Measurements from ENCODE around the gene BCL2A1.

The BCL2A1 gene

DNA sequence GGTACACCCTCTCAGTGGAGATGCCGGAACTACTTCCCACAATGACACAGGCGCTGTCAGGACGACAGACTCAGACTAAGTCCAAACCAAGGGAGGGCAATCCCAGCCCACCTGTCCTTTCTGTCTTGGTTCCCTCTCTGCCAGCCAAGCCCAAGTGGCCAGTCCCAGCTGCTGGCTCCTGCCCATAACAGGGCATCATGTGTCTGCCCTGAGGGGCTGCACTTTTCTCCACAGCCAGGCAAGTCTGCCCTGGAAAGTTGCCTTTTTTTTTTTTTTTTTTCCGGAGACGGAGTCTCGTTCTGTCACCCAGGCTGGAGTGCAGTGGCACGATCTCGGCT, 20.0 kb upstream of the BCL2A1 start:
- in situ Hi-C loops (cut with HindIII; ENCODE audit: low pct_ligation_motif_present, low pct_unique_long_range_greater_than_20kb, low sequenced_read_pairs): no loop called here
- DNase-seq: no peak

DNA sequence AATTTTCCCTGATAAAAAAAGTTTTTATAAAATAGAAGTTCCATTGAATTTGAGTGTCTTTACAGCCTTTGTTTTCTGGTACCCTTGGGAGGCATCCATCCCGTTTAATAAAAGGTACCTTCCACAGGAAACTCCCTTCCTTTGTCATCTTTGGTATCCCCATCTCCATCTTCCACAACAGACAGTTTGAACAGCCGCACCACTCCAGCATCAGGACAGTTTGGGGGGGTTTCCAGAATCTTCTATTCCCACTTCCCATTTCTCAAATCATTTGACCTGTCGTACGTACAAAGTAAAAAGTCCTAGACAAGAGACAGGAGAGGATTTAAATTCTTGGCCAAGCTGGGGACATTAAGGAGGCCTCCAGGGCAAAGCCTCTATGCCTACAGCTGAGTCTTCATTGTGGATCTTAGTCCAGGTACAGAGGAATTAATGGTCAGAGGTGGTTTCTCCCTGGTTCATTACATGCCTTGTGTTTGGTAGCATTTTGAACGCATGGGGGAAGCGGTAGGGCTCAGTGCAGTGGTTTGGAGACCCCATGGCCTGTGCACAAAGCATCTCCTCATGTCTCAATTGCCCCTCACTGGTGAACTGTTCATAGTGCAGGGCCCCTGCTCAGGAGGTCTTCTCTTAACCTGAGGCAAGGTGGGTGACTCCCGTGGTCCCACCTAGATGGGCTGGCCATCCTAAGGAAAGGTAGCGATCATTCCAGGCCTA, 19.4 kb upstream of the BCL2A1 start:
- no peak for DNase-seq

DNA sequence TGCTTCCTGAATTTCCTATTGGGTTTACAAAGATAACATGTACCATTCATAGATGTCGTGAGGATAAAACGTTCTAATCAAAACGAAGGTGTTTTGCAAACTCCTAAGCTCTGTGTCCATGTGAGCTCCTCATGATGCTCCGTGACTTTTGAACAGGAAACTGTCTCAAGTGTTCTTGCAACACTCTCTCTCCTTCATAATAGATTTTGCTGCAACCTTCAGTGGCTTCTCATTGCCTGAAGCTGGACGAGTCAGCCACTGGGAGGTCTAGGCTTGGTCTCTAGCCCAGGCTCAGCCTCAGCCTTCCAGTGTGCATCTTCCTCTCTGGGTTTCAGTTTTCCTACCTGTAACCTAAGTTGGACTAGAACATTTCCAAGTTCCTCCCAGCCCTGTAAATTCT, 18.7 kb upstream of the BCL2A1 start:
- in situ Hi-C loops (cut with HindIII; ENCODE audit: low pct_ligation_motif_present, low pct_unique_long_range_greater_than_20kb, low sequenced_read_pairs): no loop called here
- no peak for DNase-seq

More for the DNA sequence above, 19.4 kb upstream of the BCL2A1 start:
- in situ Hi-C loops (cut with HindIII; ENCODE audit: low pct_ligation_motif_present, low pct_unique_long_range_greater_than_20kb, low sequenced_read_pairs): no loop called here

DNA sequence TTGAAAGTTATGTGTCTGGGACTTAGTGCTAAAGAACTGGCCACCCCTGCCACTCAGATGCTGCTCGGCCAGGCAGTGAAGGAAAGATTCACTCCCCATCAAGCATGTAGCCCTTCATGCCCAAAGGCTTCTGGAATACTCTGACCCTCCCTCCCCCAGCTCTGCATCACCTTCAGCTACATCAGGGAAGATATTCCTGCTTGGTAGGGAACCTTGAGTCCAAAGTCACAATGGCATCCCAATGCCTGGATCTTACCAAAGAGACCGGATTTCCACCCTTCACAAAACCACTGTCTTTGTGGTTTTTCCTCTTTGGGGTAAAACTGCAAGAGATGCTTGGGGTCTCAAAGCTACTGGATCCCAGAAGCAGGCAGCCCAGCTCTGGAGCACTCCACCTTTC, 18.2 kb upstream of the BCL2A1 start:
- in situ Hi-C loops (cut with HindIII; ENCODE audit: low pct_ligation_motif_present, low pct_unique_long_range_greater_than_20kb, low sequenced_read_pairs): no loop called here

DNA sequence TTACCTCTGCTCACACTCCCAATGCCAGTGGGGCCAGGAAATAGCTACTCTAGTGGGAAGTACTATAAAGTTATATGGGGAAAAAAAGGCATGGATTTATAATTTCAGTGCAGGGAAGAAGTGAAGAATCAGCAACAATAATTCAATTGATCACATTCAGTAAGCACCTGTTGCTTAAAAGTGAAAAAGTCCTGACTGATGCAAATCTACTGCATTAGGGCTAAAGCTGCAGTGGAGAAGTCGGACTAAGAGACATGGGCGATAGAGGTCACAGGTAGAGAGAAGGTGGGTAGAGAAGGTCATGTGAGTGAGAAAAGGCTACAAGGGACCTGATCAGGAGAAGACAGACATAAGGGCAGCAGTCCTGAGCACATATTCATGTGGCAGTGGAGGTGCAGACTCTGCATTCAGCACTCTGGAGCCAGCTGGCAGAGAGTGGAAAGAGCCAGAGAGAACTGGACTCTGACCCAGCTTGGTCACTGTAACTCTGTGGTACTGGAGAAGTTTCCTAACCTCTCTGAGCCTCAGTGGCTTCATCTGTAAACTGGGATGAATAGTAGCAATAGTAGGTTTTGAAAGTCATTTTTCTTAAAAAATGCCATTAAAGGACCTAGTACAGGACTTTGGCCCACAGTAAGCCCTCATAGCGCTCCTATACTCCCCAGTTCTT, 17.6 kb upstream of the BCL2A1 start:
- in situ Hi-C loops (cut with HindIII; ENCODE audit: low pct_ligation_motif_present, low pct_unique_long_range_greater_than_20kb, low sequenced_read_pairs): no loop called here

More for the DNA sequence above, 18.2 kb upstream of the BCL2A1 start:
- no peak for DNase-seq

DNA sequence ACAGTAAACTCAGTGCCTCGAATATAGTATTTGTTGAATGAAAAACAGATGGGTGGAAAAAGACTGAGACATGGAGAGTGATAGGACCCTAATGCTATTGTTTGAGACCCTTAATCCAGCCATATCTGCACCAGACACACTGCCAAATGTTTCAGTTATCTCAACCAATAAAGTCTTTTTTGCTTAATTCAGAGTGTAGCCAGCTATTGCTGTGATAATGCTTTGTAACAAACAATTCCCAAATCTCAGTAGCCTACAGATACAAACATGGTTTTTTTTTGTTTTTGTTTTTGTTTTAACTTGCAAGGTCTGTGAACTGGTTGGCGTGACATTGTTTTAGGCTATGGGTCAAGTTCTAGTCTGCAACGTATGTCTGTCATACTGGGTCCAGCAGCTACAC, 17.0 kb upstream of the BCL2A1 start:
- no peak for DNase-seq
- in situ Hi-C loops (cut with HindIII; ENCODE audit: low pct_ligation_motif_present, low pct_unique_long_range_greater_than_20kb, low sequenced_read_pairs): no loop called here

More for the DNA sequence above, 17.6 kb upstream of the BCL2A1 start:
- no peak for DNase-seq

DNA sequence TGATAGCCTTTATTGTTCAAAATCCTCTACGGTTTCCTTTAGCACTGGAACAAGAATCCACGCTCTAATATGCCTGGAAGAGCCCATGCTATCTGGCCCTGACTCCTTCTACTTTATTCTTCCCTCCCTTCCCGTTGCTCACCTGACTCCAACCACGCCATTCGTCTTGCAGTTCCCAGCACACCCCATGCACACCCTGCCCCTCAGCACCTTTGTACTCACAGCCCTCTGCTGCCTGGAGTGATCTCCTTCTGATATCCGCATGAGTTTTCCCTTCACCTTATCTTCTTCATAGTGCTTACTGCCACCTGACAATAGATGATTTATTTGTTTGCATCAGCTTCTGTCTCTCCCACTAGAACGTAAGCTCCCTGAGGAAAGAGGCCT, 16.6 kb upstream of the BCL2A1 start:
- no peak for DNase-seq
- in situ Hi-C loops (cut with HindIII; ENCODE audit: low pct_ligation_motif_present, low pct_unique_long_range_greater_than_20kb, low sequenced_read_pairs): no loop called here

DNA sequence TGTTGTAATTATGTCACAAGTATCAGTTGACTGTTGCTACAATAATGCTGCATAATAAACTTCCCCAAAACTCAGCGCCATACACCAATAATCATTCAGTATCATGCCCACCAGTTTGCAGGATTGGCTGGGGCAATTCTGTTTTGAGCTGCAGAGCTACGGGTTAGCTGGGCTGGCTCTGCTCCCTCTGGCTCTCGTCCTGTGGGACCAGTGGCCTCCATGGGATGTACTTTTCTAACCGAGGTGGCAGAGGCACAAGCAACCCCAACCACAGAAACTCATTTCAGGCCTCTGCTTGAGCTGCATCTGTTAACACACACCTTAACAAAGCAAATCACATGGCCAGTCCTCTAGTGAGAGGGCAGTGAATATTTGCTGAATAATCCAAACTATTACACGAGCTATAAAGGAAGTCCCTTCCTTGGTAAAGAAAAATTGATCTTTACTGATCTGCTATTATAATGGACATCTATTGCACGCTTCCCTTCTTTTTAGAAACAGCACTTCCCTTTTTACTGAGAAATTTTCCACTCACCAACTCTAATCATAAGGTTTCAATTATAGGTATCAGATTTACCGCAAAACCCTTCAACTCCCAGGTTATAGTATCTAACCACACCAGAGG, 10.9 kb upstream of the BCL2A1 start:
- DNase-seq: no peak
- in situ Hi-C loops (cut with HindIII; ENCODE audit: low pct_ligation_motif_present, low pct_unique_long_range_greater_than_20kb, low sequenced_read_pairs): no loop called here

DNA sequence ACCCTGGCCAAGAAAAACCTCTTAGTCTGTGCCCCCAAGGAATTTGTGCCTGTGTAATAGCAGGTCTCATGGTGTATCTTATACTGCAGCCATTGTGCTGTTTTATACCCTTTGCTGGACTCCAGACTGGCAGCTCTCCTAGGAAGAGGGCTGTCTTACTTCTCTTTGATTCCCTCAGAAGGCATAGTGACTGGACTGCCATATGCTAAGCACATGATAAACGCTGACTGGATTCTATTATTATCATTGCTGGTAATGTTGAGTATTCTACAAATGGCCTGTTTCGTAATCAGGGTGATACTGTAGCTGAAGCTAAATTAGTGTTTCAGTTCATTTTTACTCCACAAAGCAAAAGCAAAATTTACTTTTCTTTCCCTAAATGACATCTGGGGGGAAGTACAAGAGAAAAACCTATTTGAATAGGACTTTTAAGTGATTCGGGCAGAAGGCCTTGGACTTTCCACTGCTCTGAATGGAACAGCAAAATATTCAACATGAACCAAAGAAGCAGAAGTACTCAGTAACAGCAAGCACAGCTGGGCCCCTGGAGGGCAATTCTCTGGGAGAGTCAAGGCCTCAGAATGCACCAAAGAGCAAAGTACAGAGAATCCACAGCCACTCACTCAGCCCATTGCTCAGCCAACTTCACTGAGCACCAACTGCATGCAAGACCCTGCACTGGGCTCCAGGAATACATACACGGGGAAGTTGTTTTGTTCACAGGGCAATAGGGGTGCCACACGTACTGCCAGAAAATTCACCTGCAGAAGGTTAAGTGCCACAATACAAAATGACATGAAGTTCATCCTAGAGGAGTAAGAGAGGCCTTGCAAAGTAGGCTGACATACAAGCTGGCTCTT, 7.9 kb upstream of the BCL2A1 start:
- in situ Hi-C loops (cut with HindIII; ENCODE audit: low pct_ligation_motif_present, low pct_unique_long_range_greater_than_20kb, low sequenced_read_pairs): no loop called here
- no peak for DNase-seq

DNA sequence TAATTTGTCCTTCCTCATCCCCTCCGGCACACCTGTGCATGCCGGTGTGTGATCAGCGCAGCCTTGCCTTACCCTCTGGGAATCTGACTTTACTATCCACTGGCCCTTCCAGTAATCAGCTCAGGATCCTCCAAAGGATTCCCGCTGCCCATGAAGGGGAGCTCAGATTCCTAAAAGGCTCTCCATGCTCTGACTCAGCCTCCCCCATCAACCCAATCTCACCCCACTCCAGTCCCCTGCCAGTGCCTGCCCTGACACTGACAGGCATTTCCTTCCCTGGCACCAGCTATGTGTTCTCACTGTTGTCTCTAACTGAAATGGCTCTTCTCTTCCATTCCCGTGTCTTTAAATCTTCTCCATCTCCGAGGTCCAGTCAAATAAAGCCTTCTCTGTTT, 7.3 kb upstream of the BCL2A1 start:
- in situ Hi-C loops (cut with HindIII; ENCODE audit: low pct_ligation_motif_present, low pct_unique_long_range_greater_than_20kb, low sequenced_read_pairs): no loop called here
- DNase-seq: no peak

DNA sequence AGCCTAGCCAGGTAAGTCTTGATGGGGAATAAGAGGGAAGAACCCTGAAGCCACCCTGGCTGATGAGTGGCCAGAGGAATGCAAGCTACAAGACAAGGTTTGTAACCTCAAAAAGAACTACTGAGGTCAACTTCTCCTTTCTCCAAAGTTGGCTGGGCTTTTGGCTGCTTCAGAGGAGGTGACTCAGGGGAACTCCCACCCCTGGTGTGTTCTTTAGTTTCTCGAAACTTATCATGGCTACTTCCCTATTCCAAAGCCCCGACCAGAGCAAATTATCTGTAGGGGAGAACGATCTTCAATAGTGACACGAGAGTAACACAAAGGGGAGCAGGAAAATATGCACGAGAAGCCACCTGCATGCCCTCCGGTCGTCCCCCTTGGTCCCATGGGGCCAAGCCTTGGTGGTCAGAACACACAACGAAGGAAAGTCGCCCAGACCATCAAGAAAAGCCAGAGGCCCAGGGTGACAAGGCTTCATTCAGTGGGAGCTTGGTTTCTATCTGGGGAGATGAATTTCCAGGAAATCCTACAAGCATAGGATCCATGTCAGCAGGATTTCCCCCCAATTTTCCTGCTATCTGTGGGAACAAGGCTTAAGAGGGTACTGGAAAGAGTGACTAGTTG, 6.5 kb upstream of the BCL2A1 start:
- in situ Hi-C loops (cut with HindIII; ENCODE audit: low pct_ligation_motif_present, low pct_unique_long_range_greater_than_20kb, low sequenced_read_pairs): no loop called here
- DNase-seq: no peak

DNA sequence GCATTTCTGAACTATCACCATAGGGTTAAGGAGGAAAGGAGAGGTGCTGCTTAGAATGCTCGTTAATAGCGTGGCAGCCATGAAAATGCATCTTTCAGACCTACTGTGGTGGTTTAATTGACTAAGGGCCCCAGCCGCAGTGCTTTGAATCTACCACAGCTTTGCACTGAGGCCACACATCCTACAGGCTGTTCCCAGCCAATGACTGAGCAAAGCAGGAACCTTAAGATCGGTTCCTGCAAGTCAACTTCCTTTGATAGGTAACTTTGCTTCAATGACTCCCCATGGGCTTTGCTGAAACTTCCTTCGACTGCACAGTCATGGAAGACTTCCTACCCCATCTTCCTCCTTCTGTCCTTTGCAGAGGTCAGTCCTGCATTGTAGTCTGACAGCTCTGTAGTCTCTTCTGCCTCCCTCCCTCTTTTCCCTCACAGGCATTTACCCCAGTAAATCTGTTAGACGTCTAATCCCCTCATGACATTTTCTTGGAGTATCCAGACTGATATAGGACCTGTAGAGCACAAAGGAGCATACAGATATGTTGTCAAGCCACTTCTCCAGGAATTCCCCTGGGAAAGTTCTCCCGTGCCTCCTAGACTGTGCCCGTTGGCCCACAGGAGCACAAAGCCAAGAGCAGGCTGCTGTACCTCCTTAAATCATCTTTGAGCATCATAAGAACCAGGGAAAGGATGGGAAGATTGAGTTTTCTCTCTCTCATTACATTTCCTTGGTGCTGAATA, 2.6 kb upstream of the BCL2A1 start:
- in situ Hi-C loops (cut with HindIII; ENCODE audit: low pct_ligation_motif_present, low pct_unique_long_range_greater_than_20kb, low sequenced_read_pairs): no loop called here
- no peak for DNase-seq

DNA sequence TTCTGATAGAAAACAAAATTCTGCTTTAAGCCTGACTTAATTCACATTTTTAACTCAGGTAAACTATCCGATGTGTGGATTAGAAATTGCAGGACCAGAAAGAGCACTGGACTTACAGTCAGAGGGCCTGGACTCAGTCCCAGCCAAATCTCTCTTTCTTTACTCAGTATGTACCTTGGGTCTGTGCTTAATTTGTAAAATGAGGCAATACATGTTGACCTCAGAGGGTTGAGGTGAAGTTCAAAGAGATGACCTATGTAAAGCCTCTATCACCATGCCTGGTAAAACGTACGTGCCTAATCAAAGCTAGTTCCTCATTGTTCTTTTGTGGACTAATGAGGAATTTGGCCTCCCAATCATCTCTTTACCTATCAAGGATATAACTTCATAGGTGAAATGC, 1.9 kb upstream of the BCL2A1 start:
- DNase-seq: no peak
- in situ Hi-C loops (cut with HindIII; ENCODE audit: low pct_ligation_motif_present, low pct_unique_long_range_greater_than_20kb, low sequenced_read_pairs): no loop called here

DNA sequence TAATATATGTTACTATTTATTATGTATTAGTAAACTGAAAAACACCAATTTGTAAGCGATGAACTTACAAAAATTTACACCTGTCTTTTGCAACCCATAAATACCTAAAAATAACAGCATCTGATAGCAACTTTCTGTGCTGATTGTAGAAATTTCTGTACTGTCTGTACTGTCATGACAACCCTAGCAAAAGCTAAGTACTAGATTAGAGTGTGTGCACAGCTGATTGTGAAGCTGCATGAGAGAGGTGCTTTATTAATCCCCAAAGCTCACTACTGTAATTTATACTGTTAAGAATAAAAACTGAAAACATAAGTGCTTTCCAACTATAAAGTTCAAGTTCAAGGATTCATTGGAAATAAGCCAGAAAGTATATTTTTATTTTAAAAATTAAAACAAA, 815 bp downstream of the BCL2A1 start:
- DNase-seq: no peak
- in situ Hi-C loops (cut with HindIII; ENCODE audit: low pct_ligation_motif_present, low pct_unique_long_range_greater_than_20kb, low sequenced_read_pairs): no loop called here

DNA sequence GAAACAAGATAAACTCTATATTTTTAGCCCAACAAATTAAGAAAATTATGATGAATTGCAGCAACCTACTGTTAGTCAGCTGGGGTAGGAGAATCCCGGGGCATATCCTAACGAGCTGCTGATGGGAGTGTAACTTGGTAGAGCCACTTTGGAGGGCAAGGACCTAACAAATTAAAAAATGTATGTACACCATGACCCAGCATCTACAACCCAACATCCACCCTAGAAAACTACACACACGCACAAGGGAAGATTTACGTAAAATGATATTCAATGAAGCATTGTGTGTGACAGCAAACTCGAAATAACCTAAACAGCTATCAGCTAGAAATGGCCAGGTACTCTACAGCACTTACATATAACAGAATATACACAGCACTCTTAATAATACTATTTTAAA, 1.9 kb downstream of the BCL2A1 start:
- in situ Hi-C loops (cut with HindIII; ENCODE audit: low pct_ligation_motif_present, low pct_unique_long_range_greater_than_20kb, low sequenced_read_pairs): no loop called here
- DNase-seq: no peak

DNA sequence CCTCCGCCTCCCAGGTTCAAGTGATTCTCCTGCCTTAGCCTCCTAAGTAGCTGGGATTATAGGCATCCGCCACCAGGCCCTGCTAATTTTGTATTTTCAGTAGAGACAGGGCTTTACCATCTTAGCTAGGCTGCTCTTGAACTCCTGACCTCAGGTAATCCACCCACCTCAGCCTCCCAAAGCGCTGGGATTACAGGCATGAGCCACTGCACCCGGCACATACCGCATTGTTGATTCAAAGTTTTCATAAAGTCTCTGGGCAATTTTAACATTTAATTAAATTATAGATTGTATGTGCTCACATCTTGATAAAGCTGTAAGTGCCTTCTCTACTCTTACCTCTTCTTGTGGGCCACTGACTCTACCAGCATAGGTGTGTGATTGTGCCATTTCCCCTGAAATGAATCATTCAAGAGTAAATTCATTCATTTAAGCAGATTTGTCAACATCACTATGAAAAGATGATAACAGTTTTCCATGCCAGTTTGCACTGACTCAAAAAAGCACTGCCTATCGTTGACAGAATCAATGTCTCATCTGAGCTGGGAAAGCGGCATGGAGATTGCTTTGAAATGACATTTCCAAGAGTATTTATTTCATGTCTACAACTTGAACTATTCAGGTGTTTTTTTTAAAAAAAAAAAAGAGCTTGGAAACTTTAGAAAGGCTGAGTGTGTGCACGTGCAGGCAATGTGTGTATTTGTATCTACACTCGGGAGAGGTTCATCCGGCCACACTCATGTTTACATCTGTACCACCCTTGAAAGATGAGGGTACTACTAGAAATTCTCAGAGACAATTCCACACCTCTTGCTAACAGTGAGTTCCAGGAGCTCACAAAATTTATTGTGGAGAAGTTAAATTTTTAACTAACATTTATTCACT, 3.5 kb downstream of the BCL2A1 start:
- no peak for DNase-seq
- in situ Hi-C loops (cut with HindIII; ENCODE audit: low pct_ligation_motif_present, low pct_unique_long_range_greater_than_20kb, low sequenced_read_pairs): no loop called here

DNA sequence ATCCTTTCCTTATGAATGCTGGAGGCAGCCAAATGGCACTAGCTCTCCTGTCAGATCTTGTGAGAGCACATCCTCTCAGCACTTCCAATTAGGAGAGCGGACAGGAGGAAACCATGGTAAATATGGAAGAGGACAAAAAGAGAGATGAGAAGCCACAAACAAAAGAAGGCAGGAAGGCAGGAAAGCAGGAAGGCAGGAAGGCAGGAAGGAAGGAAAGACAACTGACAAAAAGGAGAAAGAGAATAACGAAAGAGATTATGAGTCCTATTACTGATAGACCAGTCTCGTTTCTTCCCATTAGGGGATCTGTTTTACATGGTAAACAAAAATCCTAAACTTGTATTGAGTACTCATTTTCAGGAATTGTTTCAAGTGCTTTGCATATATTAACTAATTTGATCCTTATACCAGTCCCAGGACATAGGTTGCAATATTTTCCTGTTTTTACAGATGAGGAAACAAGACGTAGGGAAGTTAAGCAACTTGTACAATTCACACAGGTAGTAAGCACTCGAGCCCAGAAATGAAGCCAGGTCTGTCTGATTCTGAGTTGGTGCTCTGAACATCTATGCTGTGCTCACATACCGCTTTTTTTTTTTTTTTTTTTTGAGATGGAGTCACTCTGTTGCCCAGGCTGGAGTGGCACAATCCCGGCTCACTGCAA, 4.2 kb downstream of the BCL2A1 start:
- in situ Hi-C loops (cut with HindIII; ENCODE audit: low pct_ligation_motif_present, low pct_unique_long_range_greater_than_20kb, low sequenced_read_pairs): no loop called here
- DNase-seq: no peak

Measured in ACHN (cell line).